ENCODE data around the gene NPC1.

GRCh38 chr18:23595591-23595990, 9.3 kb upstream of the NPC1 start:
- TF ChIP-seq GATA2 (IDR thresholded peaks at IDR 0.05; ENCODE audit: low read depth, low read length): no peak
- TF ChIP-seq GATA3 (IDR thresholded peaks at IDR 0.05; ENCODE audit: low read depth, low read length): no peak

Data from SH-SY5Y (cell line).